GM12865 (cell line): ENCODE measurements around the gene FADS2.

Source experiments
- DNase-seq: peaks from one replicate; pipeline ENCODE4 v3.0.0; 2010; ENCODE audit warnings: low read depth
- H3K4me3 ChIP-seq: 2 replicates; pipeline ENCODE4 v1.5.1; 2011; ENCODE audit warnings: mild to moderate bottlenecking, low read depth, low read length, control low read depth
- CTCF ChIP-seq: IDR thresholded peaks from 2 replicates; pipeline ENCODE4 v1.5.1; 2011; ENCODE audit warnings: low read length, control low read depth, low read depth, inconsistent platforms; ENCODE audit not compliant: insufficient read depth; ENCODE audit errors: missing control alignments

Gene FADS2

GRCh38 chr11:61844909-61845565 lies 16.9 kb downstream of the FADS2 start:
- TF ChIP-seq CTCF: no peak
- H3K4me3 ChIP-seq: no peak overlapping the region
- no peak for DNase-seq

GRCh38 chr11:61846362-61847020 lies 18.4 kb downstream of the FADS2 start:
- no peak overlapping the region for H3K4me3 ChIP-seq
- DNase-seq: no peak
- TF ChIP-seq CTCF: no peak

- H3K4me3 ChIP-seq: no peak overlapping the region
- no peak for DNase-seq
- no peak for TF ChIP-seq CTCF
These were observed 19.9 kb downstream of the FADS2 start for GRCh38 chr11:61847914-61848581.

GRCh38 chr11:61848631-61849030 lies 20.5 kb downstream of the FADS2 start:
- TF ChIP-seq CTCF: no peak
- H3K4me3 ChIP-seq: no peak overlapping the region
- DNase-seq: no peak

- DNase-seq: no peak
- no peak overlapping the region for H3K4me3 ChIP-seq
- no peak for TF ChIP-seq CTCF
These were observed 22.6 kb downstream of the FADS2 start for GRCh38 chr11:61850687-61851086.

- DNase-seq: no peak
- no peak for TF ChIP-seq CTCF
- no peak overlapping the region for H3K4me3 ChIP-seq
These were observed 23.2 kb downstream of the FADS2 start for GRCh38 chr11:61851113-61851899.
